GM13976 (cell line): ENCODE measurements around the gene GNG7.

Experiments
- DNase-seq: peaks from one replicate; pipeline ENCODE4 v3.0.0; 2012; ENCODE audit warnings: low spot score
- in situ Hi-C: fragments of 300-500 bp; cut with MboI; formaldehyde crosslinking; loops from one replicate; pipeline ENCODE4 v1.12.0; 2022; ENCODE audit warnings: low sequenced_read_pairs, mixed read lengths, inconsistent platforms; ENCODE audit not compliant: unreplicated experiment
- TF ChIP-seq, protein P1 (sequence below): IDR thresholded peaks from 2 replicates; pipeline ENCODE4 v1.5.1; 2012; ENCODE audit warnings: borderline replicate concordance, mild to moderate bottlenecking; ENCODE audit not compliant: insufficient read depth; ENCODE audit errors: extremely low read depth, missing control alignments, control extremely low read depth

The GNG7 gene

DNA sequence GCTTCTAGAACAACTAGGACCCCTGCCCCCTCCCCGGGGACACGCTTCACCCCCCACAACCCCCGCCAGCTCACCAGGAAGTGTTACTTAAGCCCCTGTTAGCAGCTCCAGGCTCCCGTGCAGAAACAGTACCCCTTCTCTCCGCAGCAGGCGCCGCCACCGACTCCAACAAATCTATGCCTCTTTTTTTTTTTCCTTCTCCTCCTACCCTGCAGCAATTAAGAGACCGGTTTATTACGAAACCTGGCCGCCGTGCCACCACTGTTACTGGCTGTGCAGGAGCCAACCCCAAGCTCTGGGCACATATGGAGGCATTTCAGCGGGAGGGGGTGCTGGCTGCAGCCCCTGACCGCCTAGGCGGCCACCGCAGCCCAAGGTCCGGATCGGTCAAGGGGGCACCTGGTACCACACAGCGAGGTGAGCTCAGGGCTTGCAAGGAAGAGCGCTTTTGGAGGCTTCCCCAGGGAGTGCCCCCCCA lies 224.2 kb downstream of the GNG7 start:
- TF ChIP-seq, protein P1, sequence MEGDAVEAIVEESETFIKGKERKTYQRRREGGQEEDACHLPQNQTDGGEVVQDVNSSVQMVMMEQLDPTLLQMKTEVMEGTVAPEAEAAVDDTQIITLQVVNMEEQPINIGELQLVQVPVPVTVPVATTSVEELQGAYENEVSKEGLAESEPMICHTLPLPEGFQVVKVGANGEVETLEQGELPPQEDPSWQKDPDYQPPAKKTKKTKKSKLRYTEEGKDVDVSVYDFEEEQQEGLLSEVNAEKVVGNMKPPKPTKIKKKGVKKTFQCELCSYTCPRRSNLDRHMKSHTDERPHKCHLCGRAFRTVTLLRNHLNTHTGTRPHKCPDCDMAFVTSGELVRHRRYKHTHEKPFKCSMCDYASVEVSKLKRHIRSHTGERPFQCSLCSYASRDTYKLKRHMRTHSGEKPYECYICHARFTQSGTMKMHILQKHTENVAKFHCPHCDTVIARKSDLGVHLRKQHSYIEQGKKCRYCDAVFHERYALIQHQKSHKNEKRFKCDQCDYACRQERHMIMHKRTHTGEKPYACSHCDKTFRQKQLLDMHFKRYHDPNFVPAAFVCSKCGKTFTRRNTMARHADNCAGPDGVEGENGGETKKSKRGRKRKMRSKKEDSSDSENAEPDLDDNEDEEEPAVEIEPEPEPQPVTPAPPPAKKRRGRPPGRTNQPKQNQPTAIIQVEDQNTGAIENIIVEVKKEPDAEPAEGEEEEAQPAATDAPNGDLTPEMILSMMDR: no peak
- DNase-seq: peak; percentile 34
- in situ Hi-C loops: no loop called here

GRCh38 chr19:2477732-2478191 lies 224.7 kb downstream of the GNG7 start:
- peak; percentile 69 for DNase-seq
- in situ Hi-C loops: no loop called here
- TF ChIP-seq, protein P1: no peak

GRCh38 chr19:2477141-2477710 lies 225.3 kb downstream of the GNG7 start:
- peak; percentile 35 for DNase-seq
- in situ Hi-C loops: no loop called here
- TF ChIP-seq, protein P1: no peak

GRCh38 chr19:2476451-2477140 lies 225.9 kb downstream of the GNG7 start:
- TF ChIP-seq, protein P1: no peak
- in situ Hi-C loops: no loop called here
- peak; percentile 57 for DNase-seq

DNA sequence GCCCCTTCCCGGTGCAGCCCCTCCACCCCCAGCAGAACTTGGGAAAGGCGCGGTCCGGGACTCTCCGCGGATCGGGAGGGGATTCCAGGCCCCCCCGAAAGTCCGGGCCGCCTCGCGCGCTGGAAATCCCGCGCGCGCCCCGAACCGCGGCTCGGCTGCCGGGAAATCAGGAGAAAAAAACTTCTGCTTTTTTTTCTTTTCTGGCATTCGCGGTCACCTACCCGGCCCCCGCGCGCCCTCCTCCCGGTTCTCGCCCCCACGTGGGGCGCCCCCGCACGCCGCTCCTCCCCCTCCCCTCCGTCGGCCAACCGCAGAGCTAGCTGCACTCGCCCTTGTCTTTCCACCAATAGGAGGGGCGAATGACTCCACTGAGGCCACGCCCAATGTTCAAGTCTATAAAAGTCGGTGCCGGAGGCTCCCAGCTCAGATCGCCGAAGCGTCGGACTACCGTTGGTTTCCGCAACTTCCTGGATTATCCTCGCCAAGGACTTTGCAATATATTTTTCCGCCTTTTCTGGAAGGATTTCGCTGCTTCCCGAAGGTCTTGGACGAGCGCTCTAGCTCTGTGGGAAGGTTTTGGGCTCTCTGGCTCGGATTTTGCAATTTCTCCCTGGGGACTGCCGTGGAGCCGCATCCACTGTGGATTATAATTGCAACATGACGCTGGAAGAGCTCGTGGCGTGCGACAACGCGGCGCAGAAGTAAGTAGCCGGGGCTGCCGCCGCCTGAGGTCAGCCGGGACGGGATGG lies 226.6 kb downstream of the GNG7 start, which contains the start of gene GADD45B:
TSS of gene GADD45B (plus strand) at position 426 of the 749 bp plus-strand sequence. CDS start at position 658, 232 bp downstream.
- in situ Hi-C loops: no loop called here
- peak; percentile 99 for DNase-seq
- TF ChIP-seq, protein P1: no peak

DNA sequence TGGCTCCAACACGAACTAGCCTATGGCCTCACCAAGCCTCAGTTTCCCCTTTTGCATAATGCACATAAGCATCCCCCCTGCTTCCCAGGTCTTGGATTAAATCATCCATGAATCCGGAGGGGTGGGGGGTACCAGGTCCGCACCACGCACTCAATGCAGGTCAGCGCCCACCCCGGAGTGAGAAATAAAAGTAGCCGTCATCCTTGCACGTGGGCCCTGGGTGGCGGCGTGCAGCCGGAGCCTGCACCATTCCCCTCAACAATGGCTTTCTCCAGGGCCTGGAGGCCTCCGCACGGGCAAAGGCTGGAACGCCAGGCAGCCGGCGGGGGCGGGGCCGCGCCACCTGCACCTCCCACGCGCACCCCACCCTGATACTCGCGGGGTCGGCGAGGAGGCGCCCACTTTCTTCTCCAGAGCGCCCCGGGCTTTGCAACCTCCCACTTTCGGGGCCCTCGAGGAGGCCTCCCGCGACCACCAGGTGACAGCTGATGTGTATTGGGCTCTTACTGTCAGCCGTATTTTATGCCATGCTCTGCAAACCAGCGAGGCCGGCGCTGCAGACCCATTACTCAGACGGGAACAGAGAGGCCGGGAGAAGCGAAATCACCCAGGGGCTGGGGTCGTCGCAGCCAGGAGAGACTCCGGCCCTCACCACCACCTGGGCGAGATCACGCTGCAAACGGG lies 227.3 kb downstream of the GNG7 start:
- TF ChIP-seq, protein P1: peak; percentile 11
- peak; percentile 79 for DNase-seq
- in situ Hi-C loops: no loop called here
